ENCODE data around the gene HDGFL2. TPM values are rescaled to one million over a fixed set of nuclear protein-coding genes. Genes with fewer than 3 reads are reported as not detected.
A peak's percentile ranks its signal among the peaks of the same experiment; 100 is the strongest.

HDGFL2 gene
- total RNA-seq, 1 experiment from 2014 or later, result 108 TPM

DNA sequence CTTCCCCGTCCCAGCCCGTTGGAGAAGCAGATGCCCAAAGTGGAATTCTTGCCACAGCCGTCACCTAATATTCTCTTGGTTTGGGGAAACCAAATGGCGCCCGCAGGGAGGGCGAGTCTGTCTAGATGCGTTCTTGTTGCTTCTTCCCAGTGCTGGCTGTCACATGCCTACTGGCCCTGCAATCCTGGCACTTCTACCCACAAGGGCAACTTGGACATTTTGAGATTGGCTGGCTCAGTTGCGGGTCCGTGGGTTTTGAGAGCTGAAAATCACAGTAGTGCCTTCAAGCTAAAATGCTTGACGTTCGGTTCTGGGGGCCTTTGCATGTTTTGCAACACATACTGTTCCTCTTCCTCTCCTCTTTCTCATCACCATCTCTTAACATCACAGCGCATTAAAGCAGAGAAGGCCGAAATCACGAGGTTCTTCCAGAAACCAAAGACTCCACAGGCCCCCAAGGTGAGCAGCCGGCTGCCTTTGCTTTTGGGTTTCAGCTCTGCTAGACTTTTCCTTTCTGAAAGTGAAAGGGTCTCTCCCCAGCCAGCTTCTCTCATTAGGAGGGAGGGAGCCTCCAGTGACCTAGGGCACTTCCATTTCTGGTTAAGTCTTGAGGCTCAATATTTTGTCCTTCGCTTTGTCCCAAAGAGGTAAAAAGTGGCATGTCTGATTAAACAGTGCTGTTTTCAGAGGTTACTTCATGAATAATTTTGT, 48.5 kb upstream of the HDGFL2 start:
- no peaks in the 10 kb centered on the region for H3K79me2 ChIP-seq (ENCODE audit: insufficient read depth, low read length)
- no peak overlapping the region for H4K8ac ChIP-seq (replicated peaks; ENCODE audit: insufficient read length, low read depth, low read length)
- peaks cover 34 to 81% (median 50%) of the 10 kb centered on the region in 3 experiments for H3K36me3 Mint-ChIP-seq (ENCODE audit: insufficient read depth in 1 of 3, low read depth in 3 of 3)
- no peaks in the 10 kb centered on the region for H3K27me3 ChIP-seq (ENCODE audit: insufficient read depth, low read length)
- no peak overlapping the region for H2BK5ac ChIP-seq (ENCODE audit: insufficient read length, low read length)
- no peaks in the 10 kb centered on the region for H3K23me2 ChIP-seq (ENCODE audit: insufficient read length, low read depth, low read length, poor library complexity, severe bottlenecking)
- H2BK120ac ChIP-seq (ENCODE audit: low read depth, low read length, poor library complexity, severe bottlenecking), result no peak overlapping the region
- H2BK20ac ChIP-seq (ENCODE audit: low read depth, low read length, poor library complexity, severe bottlenecking), result no peak overlapping the region
- TF ChIP-seq CTCF (conservative IDR thresholded peaks at IDR 0.05), result no peak
- H3K18ac ChIP-seq (ENCODE audit: insufficient read length, low read depth, low read length), result no peak overlapping the region
- H3K4me3 Mint-ChIP-seq, result no peak overlapping the region
- no peak overlapping the region for H2AK5ac ChIP-seq (ENCODE audit: insufficient read length, low read length)
- H3K9ac ChIP-seq (ENCODE audit: extremely low read depth, insufficient read length, low read length), result no peak overlapping the region
- DNase-seq, result no peak
- no peaks in the 10 kb centered on the region for H4K20me1 ChIP-seq (ENCODE audit: control insufficient read depth, insufficient read depth, insufficient read length)
- H2BK12ac ChIP-seq (ENCODE audit: insufficient read length, low read depth, low read length), result no peak overlapping the region
- no peaks in the 10 kb centered on the region for H3K4me1 Mint-ChIP-seq
- no peak overlapping the region for H3T11ph ChIP-seq (ENCODE audit: low read length)
- H4K91ac ChIP-seq (ENCODE audit: insufficient read length, low read depth, low read length), result no peak overlapping the region
- H3K4me2 ChIP-seq (ENCODE audit: insufficient read depth, insufficient read length, low read length), result no peak overlapping the region
- H3K4me1 ChIP-seq (ENCODE audit: insufficient read depth, low read length), result no peaks in the 10 kb centered on the region
- no peak overlapping the region for H4K5ac ChIP-seq (ENCODE audit: insufficient read length, low read depth, low read length)
- H3K27ac Mint-ChIP-seq, result peak overlapping the region in 1 of 3 experiments; percentile 27; a peak in 1 of 7 replicates
- H3K14ac ChIP-seq (ENCODE audit: insufficient read depth, low read length), result no peak overlapping the region
- no peak overlapping the region for H2AFZ ChIP-seq (ENCODE audit: low read length)
- no peak overlapping the region for H3K4ac ChIP-seq (ENCODE audit: low read depth, low read length)
- no peak overlapping the region for H2BK15ac ChIP-seq (ENCODE audit: low read depth, low read length)
- no peaks in the 10 kb centered on the region for H3K27me3 Mint-ChIP-seq (ENCODE audit: low read depth)
- peaks cover 21% of the 10 kb centered on the region for H3K79me1 ChIP-seq (ENCODE audit: insufficient read depth, low read depth, low read length, poor library complexity, severe bottlenecking)
- H3K23ac ChIP-seq (ENCODE audit: insufficient read length, low read depth, low read length), result no peak overlapping the region
- H3K9me3 Mint-ChIP-seq, result no peaks in the 10 kb centered on the region
- WGBS (ENCODE audit: extremely low coverage, insufficient read length, low lambda C conversion rate), result no CpG with 5 or more reads among the region's 16 CpGs
- H3K27ac ChIP-seq (ENCODE audit: insufficient read length, low read depth, low read length), result no peak overlapping the region
- H3K9me3 ChIP-seq (ENCODE audit: control insufficient read depth, low read depth, low read length), result no peaks in the 10 kb centered on the region
- no peak overlapping the region for H3K56ac ChIP-seq (ENCODE audit: insufficient read length, low read depth, low read length)

Data from H9 (cell line).